ENCODE results near the gene GRK1.

DNA sequence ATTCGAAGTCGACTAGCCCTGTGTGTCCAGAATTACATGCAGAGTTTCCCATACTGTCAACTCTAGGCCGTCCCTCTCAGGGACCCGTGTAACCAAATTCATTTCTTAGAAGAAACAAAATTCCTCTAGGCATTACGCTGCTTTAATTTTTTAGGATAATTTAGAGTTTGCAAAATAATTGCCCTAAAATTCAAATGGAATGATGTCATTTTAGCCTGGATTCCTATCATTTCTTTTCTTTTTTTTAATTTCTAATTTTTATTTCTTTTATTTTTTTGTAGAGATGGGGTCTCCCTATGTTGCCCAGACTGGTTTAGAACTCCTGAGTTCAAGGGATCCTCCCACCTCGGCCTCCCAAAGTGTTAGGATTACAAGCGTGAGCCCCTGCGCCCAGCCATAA is 7.7 kb upstream of the GRK1 start:
- TF ChIP-seq CTCF (IDR thresholded peaks at IDR 0.05 in 8 of 11, conservative IDR thresholded peaks at IDR 0.05 in 3 of 11) (no peak), POLR2A (IDR thresholded peaks at IDR 0.05) (no peak)
